Karpas-422 (cell line): Measurements from ENCODE around the gene ZNF768. TPM values are rescaled to one million over a fixed set of nuclear protein-coding genes. Genes with fewer than 3 reads are reported as not detected.
A peak's percentile ranks its signal among the peaks of the same experiment; 100 is the strongest.
"Not testable (repeated sequence)": the region's sequence is repeated elsewhere in the genome, so short reads cannot be mapped to it uniquely, and the experiment has no call there.

ENCODE experiments used
- DNase-seq: peaks from one replicate; pipeline ENCODE4 v3.0.0-alpha.2; 2015
- H2AFZ ChIP-seq: fragments of 200-600 bp; sonication (generic); 2 replicates; pipeline ENCODE4 v1.6.1; 2014; ENCODE audit warnings: antibody characterized with exemption, low read length, mixed read lengths
- H3K27ac ChIP-seq: fragments of 200-600 bp; sonication (generic); 2 replicates; pipeline ENCODE4 v1.5.1; 2014; ENCODE audit warnings: mild to moderate bottlenecking, low read length, moderate library complexity
- H3K27me3 ChIP-seq: fragments of 200-600 bp; sonication (generic); 2 replicates; pipeline ENCODE4 v1.6.1; 2014; ENCODE audit warnings: low read length, mixed read lengths
- H3K36me3 ChIP-seq: fragments of 200-600 bp; sonication (generic); 2 replicates; pipeline ENCODE4 v1.6.1; 2014; ENCODE audit warnings: low read length, mixed read lengths; ENCODE audit not compliant: insufficient read depth
- H3K4me1 ChIP-seq: fragments of 200-600 bp; sonication (generic); 2 replicates; pipeline ENCODE4 v1.6.1; 2014; ENCODE audit warnings: mild to moderate bottlenecking, low read length, mixed read lengths
- H3K4me2 ChIP-seq: fragments of 200-600 bp; sonication (generic); 2 replicates; pipeline ENCODE4 v1.6.1; 2014; ENCODE audit warnings: low read length, low read depth, mild to moderate bottlenecking; ENCODE audit not compliant: poor library complexity, severe bottlenecking
- H3K4me3 ChIP-seq: fragments of 200-600 bp; sonication (generic); 2 replicates; pipeline ENCODE4 v1.5.1; 2014; ENCODE audit warnings: mild to moderate bottlenecking, antibody characterized with exemption, low read length, mixed read lengths
- H3K79me2 ChIP-seq: fragments of 200-600 bp; sonication (generic); 2 replicates; pipeline ENCODE4 v1.6.1; 2014; ENCODE audit warnings: mild to moderate bottlenecking, low read length, mixed read lengths
- H3K9ac ChIP-seq: fragments of 200-600 bp; sonication (generic); 2 replicates; pipeline ENCODE4 v1.6.0; 2014; ENCODE audit warnings: low read length
- H3K9me2 ChIP-seq: fragments of 200-600 bp; sonication (generic), shearing (Covaris generic); replicated peaks from 2 replicates; pipeline ENCODE4 v1.6.0; 2014; ENCODE audit warnings: mild to moderate bottlenecking, low read length, moderate library complexity; ENCODE audit not compliant: insufficient read depth
- H3K9me3 ChIP-seq: fragments of 300-700, 200-600 bp; sonication (generic); 2 replicates; pipeline ENCODE4 v1.6.1; 2014; ENCODE audit warnings: low read length, mixed read lengths
- H4K20me1 ChIP-seq: fragments of 200-600 bp; sonication (generic); 2 replicates; pipeline ENCODE4 v1.6.1; 2014; ENCODE audit warnings: mild to moderate bottlenecking, antibody characterized with exemption, low read length, low read depth; ENCODE audit not compliant: insufficient read depth
- total RNA-seq: library from RNA; depleted of rRNA; stranded (reverse); fragments of >200 nt; shearing (Covaris generic); gene quantifications from 2 replicates; pipeline ENCODE4 v1.2.3, GENCODE V29; 2014; ENCODE audit warnings: low replicate concordance

ZNF768 gene
- total RNA-seq, 1 experiment from 2014 or later: 59.4 TPM

DNA sequence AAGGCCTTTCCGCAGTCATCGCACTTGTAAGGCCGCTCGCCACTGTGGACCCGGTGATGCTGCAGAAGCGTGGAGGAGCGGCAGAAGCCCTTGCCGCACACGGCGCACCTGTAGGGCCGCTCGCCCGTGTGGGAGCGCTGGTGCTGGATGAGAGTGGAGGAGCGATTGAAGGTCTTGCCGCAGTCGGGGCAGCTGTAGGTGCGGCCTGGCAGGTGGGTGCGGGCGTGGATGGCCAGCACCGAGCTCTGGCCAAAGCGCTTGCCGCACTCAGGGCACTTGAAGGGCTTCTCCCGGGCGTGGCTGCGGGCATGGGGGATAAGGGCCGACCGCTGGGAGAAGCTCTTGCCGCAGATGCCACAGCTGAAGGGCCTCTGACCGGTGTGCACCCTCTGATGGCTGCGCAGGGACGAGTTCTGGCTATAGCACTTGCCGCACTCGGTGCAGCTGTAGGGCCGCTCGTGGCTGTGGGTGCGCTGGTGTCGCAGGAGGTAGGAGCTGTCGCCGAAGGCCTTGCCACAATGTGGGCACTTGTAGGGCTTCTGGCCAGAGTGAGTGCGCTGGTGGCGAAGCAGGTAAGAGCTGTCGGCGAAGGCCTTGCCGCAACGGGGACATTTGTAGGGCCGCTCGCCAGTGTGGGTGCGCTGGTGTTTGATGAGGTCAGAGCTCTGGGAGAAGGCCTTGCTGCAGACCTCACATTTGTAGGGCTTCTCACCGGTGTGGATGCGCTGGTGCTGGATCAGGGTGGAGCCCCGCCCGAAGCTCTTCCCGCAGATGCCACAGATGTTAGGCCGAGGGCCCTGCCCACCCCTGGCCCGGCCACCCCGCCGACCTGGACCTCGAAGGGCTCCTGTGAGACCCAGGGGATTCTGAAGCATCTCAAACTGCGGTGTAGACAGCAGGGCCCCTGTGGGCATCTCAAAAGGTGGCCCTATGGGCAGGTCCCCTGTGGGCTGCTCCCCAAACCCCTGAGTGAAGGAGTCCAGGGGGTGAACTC lies 1.5 kb downstream of the ZNF768 start:
- Histone ChIP-seq H3K36me3 (no peaks in the 10 kb centered on the region), H3K27ac (no peak overlapping the region), H3K27me3 (no peaks in the 10 kb centered on the region), H3K9ac (peak overlapping the region; percentile 86; the same call in 1 of the 2 replicates), H4K20me1 (no peaks in the 10 kb centered on the region), H3K79me2 (peaks cover 4% of the 10 kb centered on the region; the same call in 1 of the 2 replicates), H3K4me1 (peaks cover 29% of the 10 kb centered on the region), H3K4me2 (peak overlapping the region; percentile 97), H2AFZ (no peak overlapping the region), H3K9me2 (no peaks in the 10 kb centered on the region), H3K4me3 (peak overlapping the region; percentile 81; the same call in 1 of the 2 replicates), H3K9me3 (no peaks in the 10 kb centered on the region)
- no peak for DNase-seq

DNA sequence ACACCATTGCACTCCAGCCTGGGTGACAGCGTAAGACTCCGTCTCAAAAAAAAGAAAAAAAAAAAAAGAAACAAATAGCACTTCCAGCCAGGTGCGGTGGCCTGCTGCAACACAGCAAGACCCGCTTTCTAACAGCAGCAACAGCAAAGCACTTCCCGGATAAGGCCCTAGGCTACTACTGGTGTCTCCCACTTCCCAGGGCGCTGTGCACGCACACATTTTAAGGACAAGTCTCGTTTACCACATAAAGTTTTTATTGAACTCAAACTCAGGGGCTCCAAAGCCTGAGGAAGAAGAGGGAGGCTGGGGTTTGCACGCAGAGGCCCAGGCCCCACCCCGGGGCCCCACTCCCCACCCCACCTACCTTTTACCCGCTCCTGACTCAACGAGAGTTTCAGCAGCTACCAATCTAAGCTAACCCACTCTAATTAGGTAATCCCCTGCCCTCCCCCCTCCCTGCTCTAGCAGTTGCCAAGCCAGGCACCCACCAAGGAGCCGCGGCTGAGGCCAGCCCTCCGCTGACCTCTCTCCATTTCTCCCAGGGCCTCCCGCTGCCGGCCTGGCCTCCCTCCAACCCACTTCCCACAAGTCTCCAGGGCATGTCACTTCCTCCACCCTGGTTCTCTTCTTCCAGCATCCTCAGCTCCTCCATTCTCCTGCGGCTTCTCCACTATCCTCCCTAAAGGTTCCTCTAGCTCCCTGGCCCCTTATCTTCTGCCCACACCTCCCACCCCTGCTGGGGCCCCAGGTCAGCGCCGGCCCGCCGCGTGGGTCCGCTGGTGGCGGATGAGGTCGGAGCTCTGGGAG lies 2.4 kb downstream of the ZNF768 start:
- DNase-seq: no peak
- Histone ChIP-seq H3K4me2 (no peak overlapping the region), H3K36me3 (no peaks in the 10 kb centered on the region), H3K27ac (no peak overlapping the region), H3K4me1 (peaks cover 24% of the 10 kb centered on the region), H3K27me3 (no peaks in the 10 kb centered on the region), H3K9ac (no peak overlapping the region), H3K9me2 (no peaks in the 10 kb centered on the region), H2AFZ (no peak overlapping the region), H4K20me1 (no peaks in the 10 kb centered on the region), H3K79me2 (peaks cover 4% of the 10 kb centered on the region; the same call in 1 of the 2 replicates), H3K4me3 (no peak overlapping the region), H3K9me3 (no peaks in the 10 kb centered on the region)

DNA sequence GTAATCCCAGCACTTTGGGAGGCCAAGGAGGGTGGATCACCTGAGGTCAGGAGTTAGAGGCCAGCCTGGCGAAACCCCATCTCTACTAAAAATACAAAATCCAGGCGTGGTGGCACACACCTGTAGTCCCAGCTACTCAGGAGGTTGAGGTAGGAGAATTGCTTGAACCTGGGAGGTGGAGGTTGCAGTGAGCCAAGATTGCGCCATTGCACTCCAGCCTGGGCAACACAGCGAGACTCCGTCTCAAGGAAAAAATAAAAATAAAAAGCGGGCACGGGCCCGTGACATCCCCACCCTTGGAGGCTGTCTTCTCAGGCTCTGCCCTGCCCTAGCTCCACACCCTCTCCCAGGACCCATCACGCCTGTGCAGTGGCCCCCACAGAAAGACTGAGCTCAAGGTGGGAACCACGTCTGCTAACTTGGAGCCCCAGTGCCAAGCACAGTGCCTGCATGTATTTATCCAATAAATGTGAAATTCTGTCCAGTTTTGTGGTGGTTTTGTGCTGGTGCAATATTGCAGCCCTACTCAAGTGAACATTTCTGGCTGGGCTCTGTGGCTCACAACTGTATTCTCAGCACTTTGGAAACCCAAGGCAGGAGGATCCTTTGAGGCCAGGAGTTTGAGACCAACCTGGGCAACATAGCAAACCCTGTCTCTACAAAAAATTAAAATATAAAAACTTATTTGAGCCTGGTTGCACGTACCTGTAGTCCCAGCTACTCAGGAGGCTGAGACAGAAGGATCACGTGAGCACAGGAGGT lies 3.5 kb downstream of the ZNF768 start:
- DNase-seq, H4K20me1 ChIP-seq, H3K27ac ChIP-seq, H2AFZ ChIP-seq, H3K9me3 ChIP-seq, H3K79me2 ChIP-seq, H3K4me3 ChIP-seq, H3K9ac ChIP-seq, H3K4me2 ChIP-seq, H3K27me3 ChIP-seq, H3K9me2 ChIP-seq, H3K36me3 ChIP-seq: not testable (repeated sequence)
- peaks cover 13% of the 10 kb centered on the region for H3K4me1 ChIP-seq

DNA sequence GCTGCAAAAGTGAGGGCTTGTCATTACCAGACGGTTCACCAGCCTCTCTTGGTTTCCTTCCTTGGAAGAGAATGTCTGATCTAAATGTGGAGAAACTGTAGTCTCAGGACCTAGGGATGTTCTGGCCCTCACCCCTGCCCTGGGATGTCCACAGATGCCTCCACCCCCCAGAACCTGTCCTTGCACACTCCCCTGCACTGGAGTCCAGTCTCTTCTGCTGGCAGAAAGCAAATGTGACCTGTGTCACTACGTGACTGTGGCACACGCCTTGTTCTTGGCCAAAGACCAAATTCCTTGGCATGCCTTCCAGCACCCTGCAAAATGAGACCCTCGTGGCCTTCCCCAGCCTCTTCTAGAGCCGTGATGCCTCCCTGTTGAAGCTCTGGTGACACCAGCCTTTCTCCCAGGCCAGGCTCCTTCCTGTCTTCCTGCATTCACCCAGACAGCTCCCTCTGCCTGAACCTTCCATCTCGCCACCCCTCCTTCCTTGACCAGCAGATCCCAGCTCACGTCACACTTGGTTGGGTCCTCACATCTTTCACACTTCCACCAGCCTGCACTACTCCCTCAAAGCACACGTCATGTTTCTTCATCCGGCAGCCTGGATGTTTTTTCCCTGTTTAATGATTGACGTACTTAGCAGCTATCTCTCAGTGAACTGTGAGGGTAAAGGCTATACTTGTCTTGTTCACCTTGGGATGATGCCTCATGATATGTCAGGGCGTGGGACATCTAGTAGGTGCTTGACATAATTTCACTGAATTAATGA lies 4.3 kb downstream of the ZNF768 start:
- Histone ChIP-seq H3K9me3 (no peaks in the 10 kb centered on the region), H2AFZ (no peak overlapping the region), H3K9me2 (no peaks in the 10 kb centered on the region), H3K27ac (no peak overlapping the region), H3K79me2 (peaks cover 4% of the 10 kb centered on the region; the same call in 1 of the 2 replicates), H3K4me1 (peaks cover 8% of the 10 kb centered on the region), H3K27me3 (no peaks in the 10 kb centered on the region), H4K20me1 (no peaks in the 10 kb centered on the region), H3K4me3 (no peak overlapping the region), H3K4me2 (no peak overlapping the region), H3K36me3 (no peaks in the 10 kb centered on the region), H3K9ac (no peak overlapping the region)
- DNase-seq: no peak

DNA sequence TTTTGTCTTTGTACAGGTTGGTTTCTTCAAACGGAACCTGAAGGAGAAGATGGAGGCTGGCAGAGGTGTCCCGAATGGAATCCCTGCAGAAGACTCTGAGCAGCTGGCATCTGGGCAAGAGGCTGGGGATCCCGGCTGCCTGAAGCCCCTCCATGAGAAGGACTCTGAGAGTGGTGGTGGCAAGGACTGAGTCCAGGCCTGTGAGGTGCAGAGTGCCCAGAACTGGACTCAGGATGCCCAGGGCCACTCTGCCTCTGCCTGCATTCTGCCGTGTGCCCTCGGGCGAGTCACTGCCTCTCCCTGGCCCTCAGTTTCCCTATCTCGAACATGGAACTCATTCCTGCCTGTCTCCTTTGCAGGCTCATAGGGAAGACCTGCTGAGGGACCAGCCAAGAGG lies 4.9 kb downstream of the ZNF768 start:
- H3K9ac ChIP-seq: no peak overlapping the region
- no peak overlapping the region for H2AFZ ChIP-seq
- no peak overlapping the region for H3K4me2 ChIP-seq

DNA sequence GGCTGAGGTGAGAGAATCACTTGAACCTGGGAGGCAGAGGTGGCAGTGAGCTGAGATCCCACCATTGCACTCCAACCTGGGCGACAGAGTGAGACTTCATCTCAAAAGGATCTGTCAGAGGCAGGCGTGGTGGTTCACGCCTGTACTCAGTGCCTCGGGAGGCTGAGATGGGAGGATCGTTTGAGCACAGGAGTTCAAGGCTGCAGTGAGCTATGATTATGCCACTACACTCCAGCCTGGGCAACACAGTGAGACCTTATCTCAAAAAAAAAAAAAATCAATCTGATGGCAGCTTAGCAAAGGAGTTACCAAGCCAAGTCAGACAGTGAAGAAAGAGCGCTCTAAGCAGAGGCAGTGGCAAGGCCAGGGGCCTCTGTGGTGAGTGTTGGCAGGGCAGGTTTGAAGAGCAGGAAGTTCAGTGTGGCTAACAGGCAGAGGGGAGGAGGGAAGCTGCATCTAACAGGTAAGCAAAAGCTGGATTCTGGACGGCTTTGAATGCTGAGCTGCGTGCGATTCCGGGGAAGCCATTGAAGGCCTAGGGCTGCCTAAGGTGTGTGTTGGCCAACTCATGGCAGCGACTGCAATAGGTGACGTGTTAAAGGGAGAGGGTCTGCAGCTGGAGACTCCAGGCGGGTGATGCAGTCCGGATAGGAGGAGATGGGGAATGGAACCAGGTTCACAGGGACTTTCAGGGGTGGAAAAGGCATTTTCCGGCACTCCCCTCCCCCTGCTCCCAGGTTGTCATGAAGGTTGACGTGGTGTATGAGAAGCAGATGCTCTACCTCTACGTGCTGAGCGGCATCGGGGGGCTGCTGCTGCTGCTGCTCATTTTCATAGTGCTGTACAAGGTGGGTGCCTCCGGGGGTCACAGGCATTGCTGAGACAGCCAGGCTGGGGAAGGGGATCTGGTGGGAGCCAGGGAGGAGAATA lies 7.0 kb downstream of the ZNF768 start:
- Histone ChIP-seq H3K4me3 (no peak overlapping the region), H2AFZ (no peak overlapping the region), H3K27me3 (no peaks in the 10 kb centered on the region), H3K79me2 (no peaks in the 10 kb centered on the region), H3K27ac (no peak overlapping the region), H3K4me2 (no peak overlapping the region), H3K4me1 (no peaks in the 10 kb centered on the region), H3K9me3 (no peaks in the 10 kb centered on the region), H3K9ac (no peak overlapping the region), H3K36me3 (no peaks in the 10 kb centered on the region), H3K9me2 (no peaks in the 10 kb centered on the region), H4K20me1 (no peaks in the 10 kb centered on the region)
- no peak for DNase-seq

More for the DNA sequence above, 4.9 kb downstream of the ZNF768 start:
- Histone ChIP-seq H3K27ac (no peak overlapping the region), H3K79me2 (peaks cover 4% of the 10 kb centered on the region; the same call in 1 of the 2 replicates), H3K9me3 (no peaks in the 10 kb centered on the region), H3K4me1 (peaks cover 8% of the 10 kb centered on the region), H4K20me1 (no peaks in the 10 kb centered on the region), H3K4me3 (no peak overlapping the region), H3K27me3 (no peaks in the 10 kb centered on the region), H3K9me2 (no peaks in the 10 kb centered on the region), H3K36me3 (no peaks in the 10 kb centered on the region)
- no peak for DNase-seq

DNA sequence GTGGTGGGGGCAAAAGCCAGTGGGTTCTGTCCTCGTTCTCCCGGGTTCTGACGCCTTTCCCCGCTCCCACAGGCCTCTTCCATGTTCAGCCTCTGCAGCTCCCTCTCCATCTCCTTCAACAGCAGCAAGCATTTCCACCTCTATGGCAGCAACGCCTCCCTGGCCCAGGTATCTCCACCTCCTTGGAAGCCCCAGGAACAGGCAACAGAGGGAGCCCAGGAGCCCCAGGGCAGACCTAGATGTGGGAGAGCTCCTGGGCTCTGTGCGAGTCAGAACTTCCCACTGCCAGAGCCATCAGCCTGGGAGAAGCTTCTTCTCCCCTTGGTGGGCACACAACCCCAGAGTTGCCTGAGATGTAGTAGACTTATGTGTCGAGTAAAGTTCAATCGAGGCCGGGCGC lies 7.8 kb downstream of the ZNF768 start:
- Histone ChIP-seq H3K27me3 (no peaks in the 10 kb centered on the region), H3K36me3 (no peaks in the 10 kb centered on the region), H3K27ac (no peak overlapping the region), H2AFZ (no peak overlapping the region), H3K9me2 (no peaks in the 10 kb centered on the region), H3K79me2 (no peaks in the 10 kb centered on the region), H3K9ac (no peak overlapping the region), H3K9me3 (no peaks in the 10 kb centered on the region), H3K4me1 (no peaks in the 10 kb centered on the region), H4K20me1 (no peaks in the 10 kb centered on the region), H3K4me3 (no peak overlapping the region), H3K4me2 (no peak overlapping the region)
- DNase-seq: no peak
